BLaER1 treated with 17β-estradiol and CSF1 and Interleukin-3, amounts not matched to agents 10 nM and 100 nM (cell line): ENCODE results near the gene ENTHD1.

ENCODE experiments used
- H3K27ac ChIP-seq, 11 experiments: shearing (Covaris generic); formaldehyde crosslinking; 2 replicates each; pipeline ENCODE4 v1.8.1; 2022
- H3K27me3 ChIP-seq, 11 experiments: shearing (Covaris generic); formaldehyde crosslinking; 2 replicates each; pipeline ENCODE4 v1.8.1; 2022
- H3K36me3 ChIP-seq, 11 experiments: shearing (Covaris generic); formaldehyde crosslinking; 2 replicates each; pipeline ENCODE4 v1.8.1; 2022
- H3K4me1 ChIP-seq, 10 experiments: shearing (Covaris generic); formaldehyde crosslinking; 2 replicates each; pipeline ENCODE4 v1.8.1; 2022
- H3K4me2 ChIP-seq, 11 experiments: shearing (Covaris generic); formaldehyde crosslinking; 2 replicates each; pipeline ENCODE4 v1.8.1; 2022
- H3K4me3 ChIP-seq, 10 experiments: shearing (Covaris generic); formaldehyde crosslinking; 2 replicates each; pipeline ENCODE4 v1.8.1; 2022
- H3K9ac ChIP-seq, 11 experiments: shearing (Covaris generic); formaldehyde crosslinking; 2 replicates each; pipeline ENCODE4 v1.8.1; 2022
- H3K9me3 ChIP-seq, 11 experiments: shearing (Covaris generic); formaldehyde crosslinking; replicated peaks in 1 of 11; 2 replicates each; pipeline ENCODE4 v1.8.1; 2022
- H4K20me1 ChIP-seq, 11 experiments: shearing (Covaris generic); formaldehyde crosslinking; 2 replicates each; pipeline ENCODE4 v1.8.1; 2022
- Cebpa-rat ChIP-seq, 11 experiments: shearing (Covaris generic); IDR thresholded peaks; 2 replicates each; pipeline ENCODE4 v1.8.1; 2022

The ENTHD1 gene

DNA sequence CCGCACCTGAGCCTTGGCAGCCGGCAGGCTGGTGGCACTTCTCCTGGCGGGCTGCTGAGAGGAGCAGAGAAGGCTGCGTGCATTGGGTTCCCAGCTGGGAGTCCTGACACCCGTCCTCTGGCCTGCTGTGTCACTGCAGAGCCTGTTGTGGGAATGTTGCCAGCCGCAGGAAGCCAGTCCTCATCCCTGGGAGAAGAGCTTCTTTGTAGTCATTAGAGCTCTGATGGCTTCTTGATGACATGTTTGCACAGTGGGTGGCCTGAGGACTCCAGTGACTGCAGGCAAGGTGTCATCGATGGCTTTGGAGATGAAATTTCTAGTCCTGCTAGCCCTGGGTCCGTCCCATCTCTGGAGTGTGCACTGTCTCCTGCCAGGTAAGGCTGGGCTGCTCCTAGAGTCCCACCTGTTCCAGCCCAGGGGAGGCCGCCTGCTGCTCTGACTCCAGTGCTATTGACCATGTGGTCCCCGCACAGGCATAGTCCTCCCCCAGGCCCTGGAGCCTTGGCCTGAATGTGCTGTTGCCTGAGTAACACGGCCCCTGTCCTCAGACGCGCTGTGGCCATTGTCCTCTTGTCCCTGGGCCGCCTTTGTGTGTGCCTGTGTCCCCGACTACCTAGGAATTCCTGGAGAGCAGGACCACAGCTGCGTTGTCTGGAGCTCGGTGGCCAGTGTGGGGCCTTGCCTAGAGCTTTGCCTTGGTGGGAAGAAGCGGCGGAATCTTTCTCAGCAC is 193.8 kb downstream of the ENTHD1 start:
- H3K4me3 ChIP-seq = no peak overlapping the region

DNA sequence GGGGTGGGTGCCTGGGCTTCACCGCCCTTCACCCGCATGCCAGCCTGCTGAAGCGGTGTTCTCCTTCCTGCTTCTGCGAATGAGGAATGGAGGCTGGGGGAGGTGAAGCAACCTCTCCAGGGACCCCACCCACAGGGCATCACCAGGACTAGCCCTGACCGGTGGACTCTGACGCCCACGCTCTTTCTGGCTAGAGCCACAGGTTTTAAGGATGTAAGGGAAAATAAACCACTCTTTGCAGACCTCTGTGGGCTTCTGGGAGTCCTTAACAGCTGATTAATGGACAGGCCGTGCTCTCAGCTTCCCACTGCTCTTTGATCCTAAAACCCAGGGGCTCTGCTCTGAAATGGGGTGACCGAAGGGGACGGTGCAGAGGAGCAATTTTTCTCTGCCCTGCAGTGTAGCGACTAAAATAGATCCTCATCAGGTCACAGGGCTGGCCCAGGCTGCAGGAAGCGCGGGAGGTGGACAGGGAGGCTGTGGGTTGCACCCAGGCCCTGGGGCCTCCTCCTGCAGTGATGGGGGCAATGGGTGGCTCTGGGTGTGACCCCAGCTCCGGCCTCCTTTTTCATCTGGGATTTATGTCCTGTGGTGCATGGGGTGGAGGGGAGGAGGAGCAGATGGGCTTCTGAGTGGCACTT is 195.7 kb downstream of the ENTHD1 start:
- peak overlapping the region in 9 of 11 experiments; percentile 8 to 46 (median 31); a peak in 13 of 22 replicates for H3K4me2 ChIP-seq
- H3K9me3 ChIP-seq = no peaks in the 10 kb centered on the region
- peaks cover 5 to 29% (median 23%) of the 10 kb centered on the region in 10 experiments; a peak in 18 of 20 replicates for H3K4me1 ChIP-seq
- TF ChIP-seq Cebpa-rat (IDR thresholded peaks at IDR 0.05) = no peak
- H4K20me1 ChIP-seq = peaks cover 0 to 7% (median 0%) of the 10 kb centered on the region in 11 experiments; a peak in 1 of 22 replicates
- H3K36me3 ChIP-seq = no peaks in the 10 kb centered on the region
- no peaks in the 10 kb centered on the region for H3K27me3 ChIP-seq
- no peak overlapping the region; a peak in 1 of 22 replicates for H3K9ac ChIP-seq
- H3K4me3 ChIP-seq = no peak overlapping the region
- no peak overlapping the region for H3K27ac ChIP-seq

More for the DNA sequence above, 193.8 kb downstream of the ENTHD1 start:
- Histone ChIP-seq H3K9ac (no peak overlapping the region), H3K4me2 (no peak overlapping the region), H3K36me3 (no peaks in the 10 kb centered on the region), H3K9me3 (no peaks in the 10 kb centered on the region), H4K20me1 (peaks cover 0 to 7% (median 0%) of the 10 kb centered on the region in 11 experiments; a peak in 1 of 22 replicates), H3K27ac (no peak overlapping the region), H3K4me1 (peaks cover 5 to 34% (median 21%) of the 10 kb centered on the region in 10 experiments; a peak in 17 of 20 replicates), H3K27me3 (no peaks in the 10 kb centered on the region)
- TF ChIP-seq Cebpa-rat (IDR thresholded peaks at IDR 0.05) = no peak

DNA sequence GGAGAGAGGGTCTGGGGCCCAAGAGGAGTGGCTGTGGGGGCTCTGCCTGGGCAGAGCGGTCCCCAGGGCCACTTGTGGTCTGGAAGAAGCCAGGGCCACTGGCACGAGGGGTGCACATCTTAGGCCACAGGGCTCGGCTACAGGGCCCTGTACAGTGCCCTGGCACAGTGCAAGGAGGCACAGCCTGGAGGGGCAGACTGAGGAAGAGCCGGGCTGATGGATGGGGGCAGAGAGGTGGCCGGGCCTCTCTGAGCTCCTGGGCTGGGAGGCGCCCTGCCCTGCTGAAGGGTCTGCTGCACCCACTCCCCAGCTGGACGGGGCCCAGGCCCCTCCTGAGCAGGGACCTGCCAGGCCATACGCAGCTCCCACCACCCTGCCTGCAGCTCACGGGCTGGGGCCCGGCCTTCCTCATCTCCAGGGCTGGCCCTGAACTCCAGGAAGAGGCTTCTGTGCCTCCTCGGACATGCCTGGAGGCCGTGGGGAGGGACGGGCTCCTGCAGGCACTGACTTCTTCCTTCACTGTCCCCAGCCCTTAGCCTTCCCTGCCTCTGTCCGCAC is 199.5 kb downstream of the ENTHD1 start:
- Histone ChIP-seq H3K36me3 (no peaks in the 10 kb centered on the region), H3K9me3 (no peaks in the 10 kb centered on the region), H3K27ac (no peak overlapping the region; a peak in 1 of 22 replicates), H3K4me2 (peak overlapping the region in 5 of 11 experiments; percentile 4 to 30 (median 18); a peak in 4 of 22 replicates), H3K9ac (no peak overlapping the region), H3K27me3 (no peaks in the 10 kb centered on the region; a peak in 1 of 22 replicates), H4K20me1 (peaks cover 0 to 7% (median 0%) of the 10 kb centered on the region in 11 experiments; a peak in 1 of 22 replicates), H3K4me1 (peaks cover 11 to 50% (median 37%) of the 10 kb centered on the region in 10 experiments; a peak in 19 of 20 replicates), H3K4me3 (no peak overlapping the region)
- no peak for TF ChIP-seq Cebpa-rat (IDR thresholded peaks at IDR 0.05)
